Ectodermal cell (in vitro differentiated cells): Measurements from ENCODE around the gene CLIC3.

Experiments
- H3K27ac ChIP-seq: 2 replicates; pipeline ENCODE4 v1.7.0; 2013; ENCODE audit warnings: mild to moderate bottlenecking, low read depth, low read length; ENCODE audit not compliant: insufficient read depth, poor library complexity, severe bottlenecking
- H3K27me3 ChIP-seq: 2 replicates; pipeline ENCODE4 v1.7.0; 2013; ENCODE audit warnings: mild to moderate bottlenecking, low read length; ENCODE audit not compliant: insufficient read depth, control insufficient read depth, poor library complexity, severe bottlenecking
- H3K36me3 ChIP-seq: one replicate; pipeline ENCODE4 v1.7.0; 2013; ENCODE audit warnings: low read length; ENCODE audit not compliant: control insufficient read depth, insufficient read depth
- H3K4me1 ChIP-seq: one replicate; pipeline ENCODE4 v1.7.0; 2013; ENCODE audit warnings: low read length; ENCODE audit not compliant: control insufficient read depth, insufficient read depth
- H3K4me3 ChIP-seq: 2 replicates; pipeline ENCODE4 v1.7.0; 2013; ENCODE audit warnings: low read depth, low read length, control low read depth; ENCODE audit not compliant: insufficient read depth
- H3K9me3 ChIP-seq: 2 replicates; pipeline ENCODE4 v1.7.0; 2013; ENCODE audit warnings: mild to moderate bottlenecking, low read length, moderate library complexity; ENCODE audit not compliant: control insufficient read depth
- WGBS, 2 experiments: methylation state at CpG; one replicate each; pipeline ENCODE4 v1.1.7; 2013; ENCODE audit warnings: missing lambda C conversion rate in 2 of 2; 5-methylcytosine and 5-hydroxymethylcytosine counted together

CLIC3 gene

GRCh38 chr9:136980669-136981478 is 15.5 kb downstream of the CLIC3 start:
- H3K27me3 ChIP-seq = peaks cover 31% of the 10 kb centered on the region
- H3K36me3 ChIP-seq = no peaks in the 10 kb centered on the region
- H3K4me3 ChIP-seq = no peak overlapping the region
- peaks cover 3% of the 10 kb centered on the region for H3K4me1 ChIP-seq
- WGBS, 2 experiments = 93 to 94% methylated on average over 16 of the region's 16 CpGs
- no peaks in the 10 kb centered on the region for H3K9me3 ChIP-seq
- H3K27ac ChIP-seq = no peak overlapping the region

GRCh38 chr9:136979769-136980587 is 16.4 kb downstream of the CLIC3 start:
- no peak overlapping the region for H3K27ac ChIP-seq
- H3K4me3 ChIP-seq = no peak overlapping the region
- peaks cover 22% of the 10 kb centered on the region for H3K27me3 ChIP-seq
- H3K4me1 ChIP-seq = peaks cover 3% of the 10 kb centered on the region
- WGBS, 2 experiments = 85 to 86% methylated on average over 26 of the region's 26 CpGs
- H3K36me3 ChIP-seq = no peaks in the 10 kb centered on the region
- no peaks in the 10 kb centered on the region for H3K9me3 ChIP-seq

- 65 to 66% methylated on average over 41 of the region's 41 CpGs for WGBS, 2 experiments
- peaks cover 3% of the 10 kb centered on the region for H3K4me1 ChIP-seq
- H3K27me3 ChIP-seq = peaks cover 17% of the 10 kb centered on the region
- no peak overlapping the region for H3K27ac ChIP-seq
- H3K4me3 ChIP-seq = no peak overlapping the region
- H3K9me3 ChIP-seq = no peaks in the 10 kb centered on the region
- no peaks in the 10 kb centered on the region for H3K36me3 ChIP-seq
These were observed 17.4 kb downstream of the CLIC3 start for GRCh38 chr9:136978865-136979544.

GRCh38 chr9:136978073-136978864 is 18.1 kb downstream of the CLIC3 start:
- no peaks in the 10 kb centered on the region for H3K9me3 ChIP-seq
- H3K4me1 ChIP-seq = peaks cover 3% of the 10 kb centered on the region
- 2% methylated on average over 73 to 78 of the region's 78 CpGs for WGBS, 2 experiments
- H3K36me3 ChIP-seq = no peaks in the 10 kb centered on the region
- H3K4me3 ChIP-seq = peak overlapping the region; percentile 36
- H3K27ac ChIP-seq = no peak overlapping the region
- peaks cover 14% of the 10 kb centered on the region for H3K27me3 ChIP-seq

- Histone ChIP-seq H3K4me1 (peaks cover 3% of the 10 kb centered on the region), H3K9me3 (no peaks in the 10 kb centered on the region), H3K27me3 (peaks cover 14% of the 10 kb centered on the region), H3K36me3 (no peaks in the 10 kb centered on the region), H3K4me3 (peak overlapping the region; percentile 36), H3K27ac (no peak overlapping the region)
- WGBS, 2 experiments = 7 to 8% methylated on average over 33 of the region's 33 CpGs
These were observed 18.7 kb downstream of the CLIC3 start for GRCh38 chr9:136977649-136978072.

- Histone ChIP-seq H3K9me3 (no peaks in the 10 kb centered on the region), H3K4me3 (peak within 1 kb of the TSS; percentile 36), H3K36me3 (no peaks in the 10 kb centered on the region), H3K4me1 (peaks cover 3% of the 10 kb centered on the region), H3K27ac (no peak within 1 kb of the TSS), H3K27me3 (peaks cover 14% of the 10 kb centered on the region)
- 80 to 81% methylated on average over 10 of the region's 10 CpGs for WGBS, 2 experiments
These were observed 19.1 kb downstream of the CLIC3 start, which contains the start of gene PTGDS for GRCh38 chr9:136977223-136977622. PTGDS (plus strand) TSS chr9:136977504; CDS start chr9:136977579, 75 bp downstream.

GRCh38 chr9:136975644-136976043 is 20.7 kb downstream of the CLIC3 start:
- Histone ChIP-seq H3K27me3 (peaks cover 14% of the 10 kb centered on the region), H3K4me3 (no peak overlapping the region), H3K4me1 (peaks cover 3% of the 10 kb centered on the region), H3K36me3 (no peaks in the 10 kb centered on the region), H3K27ac (no peak overlapping the region), H3K9me3 (no peaks in the 10 kb centered on the region)
- 84 to 86% methylated on average over 14 of the region's 14 CpGs for WGBS, 2 experiments

GRCh38 chr9:136974817-136975535 is 21.4 kb downstream of the CLIC3 start:
- H3K4me1 ChIP-seq = peaks cover 3% of the 10 kb centered on the region
- H3K36me3 ChIP-seq = no peaks in the 10 kb centered on the region
- H3K9me3 ChIP-seq = no peaks in the 10 kb centered on the region
- 88% methylated on average over 15 of the region's 15 CpGs for WGBS, 2 experiments
- no peak overlapping the region for H3K4me3 ChIP-seq
- H3K27ac ChIP-seq = no peak overlapping the region
- peaks cover 14% of the 10 kb centered on the region for H3K27me3 ChIP-seq
